ENCODE results near the gene TTC9.
A peak's percentile ranks its signal among the peaks of the same experiment; 100 is the strongest.
"Not testable (repeated sequence)": the region's sequence is repeated elsewhere in the genome, so short reads cannot be mapped to it uniquely, and the experiment has no call there.

TTC9 gene

GRCh38 chr14:70683983-70684382 is 42.3 kb downstream of the TTC9 start:
- DNase-seq, result no peak

GRCh38 chr14:70685474-70686197 is 43.9 kb downstream of the TTC9 start:
- no peak for DNase-seq

- no peak for DNase-seq
These were observed 50.5 kb downstream of the TTC9 start for GRCh38 chr14:70692210-70692609.

GRCh38 chr14:70696026-70696425 is 54.3 kb downstream of the TTC9 start:
- DNase-seq, result no peak

- no peak for DNase-seq
These were observed 56.0 kb downstream of the TTC9 start for GRCh38 chr14:70697701-70698100.

- DNase-seq, result no peak
These were observed 56.6 kb downstream of the TTC9 start for GRCh38 chr14:70698288-70698687.

GRCh38 chr14:70699646-70700045 is 57.9 kb downstream of the TTC9 start:
- DNase-seq, result no peak

- no peak for DNase-seq
These were observed 59.4 kb downstream of the TTC9 start for GRCh38 chr14:70700955-70701585.

GRCh38 chr14:70701610-70702009 is 59.9 kb downstream of the TTC9 start:
- no peak for DNase-seq

- no peak for DNase-seq
These were observed 60.4 kb downstream of the TTC9 start for GRCh38 chr14:70702161-70702560.

- not testable (repeated sequence) for DNase-seq
These were observed 62.0 kb downstream of the TTC9 start for GRCh38 chr14:70703621-70704168.

- DNase-seq, result no peak
These were observed 63.2 kb downstream of the TTC9 start for GRCh38 chr14:70704960-70705359.

- DNase-seq, result no peak
These were observed 64.5 kb downstream of the TTC9 start for GRCh38 chr14:70706177-70706576.

- DNase-seq, result peak; percentile 49
These were observed 65.7 kb downstream of the TTC9 start for GRCh38 chr14:70707138-70708038.

- DNase-seq, result no peak
These were observed 67.2 kb downstream of the TTC9 start for GRCh38 chr14:70708717-70709570.

- DNase-seq, result no peak
These were observed 68.1 kb downstream of the TTC9 start for GRCh38 chr14:70709726-70710382.

- no peak for DNase-seq
These were observed 69.7 kb downstream of the TTC9 start for GRCh38 chr14:70711451-70711850.

- DNase-seq, result no peak
These were observed 71.4 kb downstream of the TTC9 start for GRCh38 chr14:70713096-70713495.

GRCh38 chr14:70713511-70713916 is 71.8 kb downstream of the TTC9 start:
- DNase-seq, result no peak

- DNase-seq, result peak; percentile 61
These were observed 72.4 kb downstream of the TTC9 start for GRCh38 chr14:70714055-70714550.

- DNase-seq, result no peak
These were observed 74.8 kb downstream of the TTC9 start for GRCh38 chr14:70716483-70716882.

GRCh38 chr14:70716958-70717357 is 75.2 kb downstream of the TTC9 start:
- no peak for DNase-seq
